Hindlimb muscle (tissue), 1 donor: Measurements from ENCODE around the gene KIF4A. TPM values are rescaled to one million over a fixed set of nuclear protein-coding genes. Genes with fewer than 3 reads are reported as not detected.
"Not testable (repeated sequence)": the region's sequence is repeated elsewhere in the genome, so short reads cannot be mapped to it uniquely, and the experiment has no call there.

ENCODE experiments used
- DNase-seq: peaks from one replicate; pipeline ENCODE4 v3.0.0-alpha.2; 2013
- polyA plus RNA-seq: library from polyadenylated mRNA; unstranded; fragments of 120-200 nt; gene quantifications from one replicate; pipeline ENCODE4 v1.2.1, GENCODE V29; 2013; ENCODE audit not compliant: insufficient read length

The KIF4A gene
- polyA plus RNA-seq, 1 donor = 5.2 TPM

DNA sequence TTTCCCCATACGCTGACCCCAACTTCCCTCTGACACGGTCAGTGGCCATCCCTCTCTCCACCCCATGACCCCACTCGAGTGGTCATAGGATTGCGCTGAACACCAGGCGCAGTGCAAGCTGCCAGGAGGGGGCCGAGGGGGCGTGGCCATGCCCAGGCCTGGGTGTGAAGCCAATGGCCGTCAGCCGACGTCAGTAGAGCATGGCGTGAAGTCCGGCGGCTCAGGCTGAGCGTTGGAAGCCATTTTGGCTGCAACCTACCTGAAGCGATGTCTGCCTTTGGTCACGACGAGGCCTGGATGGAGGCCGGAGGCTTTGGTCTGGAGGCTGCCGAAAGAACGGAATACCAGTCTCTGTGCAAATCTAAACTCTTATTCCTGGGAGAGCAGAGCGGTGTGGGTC lies 8.0 kb upstream of the KIF4A start, which contains the start of gene RAB41:
Gene RAB41, plus strand, starts transcription at position 222 of the 400 bp plus-strand sequence. Its CDS starts 46 bp downstream, at position 268.
- no peak for DNase-seq

DNA sequence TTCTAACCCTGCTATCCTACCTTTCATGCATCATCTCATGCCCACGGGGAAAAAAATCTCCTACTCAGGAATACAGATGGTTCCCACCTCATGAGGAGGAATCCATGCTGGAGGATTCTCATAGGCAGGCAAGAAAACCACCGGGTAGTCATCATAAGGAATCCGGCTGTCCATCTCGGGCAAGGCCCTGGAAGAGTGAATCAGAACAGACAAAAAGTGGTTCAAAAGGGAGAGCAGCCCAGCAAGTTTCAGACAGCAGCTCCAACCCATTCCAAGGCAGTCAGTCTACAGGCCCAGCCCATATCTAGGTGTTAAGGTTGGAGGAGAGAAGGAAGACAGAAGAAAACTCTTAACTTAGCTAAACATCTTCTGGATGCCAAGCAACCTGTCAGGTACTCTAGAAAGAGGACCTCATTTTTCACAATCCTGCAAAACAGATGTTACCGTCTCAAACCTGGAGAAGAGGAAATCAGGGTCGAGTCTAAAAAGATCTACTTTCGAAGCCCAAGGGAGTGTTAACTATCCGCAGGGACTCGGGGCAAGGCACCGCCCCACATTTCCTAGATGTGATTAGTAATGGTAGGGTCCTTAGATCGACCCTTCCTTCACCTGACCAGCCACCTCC lies 624 bp upstream of the KIF4A start:
- DNase-seq = no peak

GRCh38 chrX:70292788-70293187 lies 2.9 kb downstream of the KIF4A start:
- DNase-seq = no peak

GRCh38 chrX:70293621-70294020 lies 3.7 kb downstream of the KIF4A start:
- no peak for DNase-seq

GRCh38 chrX:70301716-70302115 lies 11.8 kb downstream of the KIF4A start:
- DNase-seq = no peak

DNA sequence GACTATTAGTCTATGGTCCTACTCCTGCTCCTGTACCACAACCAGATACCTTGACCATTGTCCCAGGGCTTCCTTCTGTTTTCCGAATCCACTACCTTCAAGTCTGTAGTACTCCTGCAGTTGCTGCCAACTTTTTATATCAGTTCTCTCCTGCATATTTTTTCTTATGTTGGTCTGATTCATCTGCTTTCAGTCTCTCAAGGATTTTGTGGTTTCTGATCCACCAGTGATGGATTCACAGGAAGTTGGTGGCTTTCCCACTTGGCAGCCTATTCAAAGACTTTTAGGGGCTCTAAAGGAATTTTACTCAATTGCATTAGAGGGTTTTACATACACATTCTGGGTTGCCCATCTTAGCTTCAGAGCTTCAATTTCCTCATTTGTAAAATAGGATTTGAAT lies 23.6 kb downstream of the KIF4A start:
- no peak for DNase-seq

DNA sequence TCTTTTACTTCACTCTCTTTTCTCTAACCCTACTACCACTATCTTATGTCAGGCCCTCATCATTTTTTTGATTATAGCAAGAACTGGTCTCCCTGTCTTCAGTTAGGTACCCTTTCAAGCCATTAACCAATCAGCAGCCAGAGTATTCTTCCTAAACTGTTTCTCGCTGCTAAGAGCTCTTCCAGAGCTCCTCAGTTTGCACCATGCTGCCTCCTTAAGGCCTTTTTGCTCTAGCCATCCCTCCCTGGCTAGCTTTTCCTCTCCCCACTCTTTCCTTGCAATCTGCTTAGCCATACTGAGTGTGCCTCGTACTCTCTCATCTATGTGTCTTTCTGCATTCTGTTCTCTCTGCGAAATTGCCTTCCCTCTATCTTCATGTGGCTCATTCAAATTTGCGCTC lies 32.9 kb downstream of the KIF4A start:
- no peak for DNase-seq

- DNase-seq = not testable (repeated sequence)
Measured at GRCh38 chrX:70323628-70324027, 33.7 kb downstream of the KIF4A start.

- DNase-seq = no peak
Measured at GRCh38 chrX:70324326-70324725, 34.4 kb downstream of the KIF4A start.

DNA sequence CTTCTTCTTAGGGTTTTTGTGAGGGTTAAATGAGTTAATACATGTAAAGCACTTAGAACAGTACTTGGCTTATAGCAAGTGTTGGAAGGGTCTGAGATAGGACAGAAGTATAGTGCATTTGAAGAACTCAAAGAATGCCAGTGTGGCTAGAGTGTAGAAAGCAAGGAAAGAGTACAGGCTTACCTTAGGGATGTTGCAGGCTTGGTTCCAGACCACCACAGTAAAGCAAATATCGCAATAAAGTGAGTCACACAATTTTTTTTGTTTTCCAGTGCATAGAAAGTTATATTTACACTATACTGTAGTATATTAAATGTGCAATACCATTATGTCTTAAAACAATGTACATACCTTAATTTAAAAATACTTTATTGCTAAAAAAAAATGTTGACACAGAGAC lies 41.3 kb downstream of the KIF4A start:
- no peak for DNase-seq

GRCh38 chrX:70332600-70332999 lies 42.7 kb downstream of the KIF4A start:
- DNase-seq = no peak

DNA sequence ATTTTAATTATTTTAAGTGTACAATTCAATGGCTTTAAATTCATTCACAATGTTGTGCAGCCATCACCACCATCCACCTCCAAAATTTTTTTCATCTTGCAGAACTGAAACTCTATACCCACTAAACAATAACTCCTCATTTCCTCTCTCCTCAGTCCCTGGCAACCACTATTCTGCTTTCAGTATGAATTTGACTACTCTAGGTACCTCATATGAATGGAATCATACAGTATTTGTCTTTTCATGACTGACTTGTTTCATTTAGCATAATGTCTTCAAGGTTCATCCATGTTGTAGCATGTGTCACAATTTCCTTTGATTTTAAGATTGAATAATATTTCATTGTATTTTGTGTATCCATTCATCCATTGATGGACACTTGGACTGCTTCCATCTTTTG lies 46.9 kb downstream of the KIF4A start:
- no peak for DNase-seq

DNA sequence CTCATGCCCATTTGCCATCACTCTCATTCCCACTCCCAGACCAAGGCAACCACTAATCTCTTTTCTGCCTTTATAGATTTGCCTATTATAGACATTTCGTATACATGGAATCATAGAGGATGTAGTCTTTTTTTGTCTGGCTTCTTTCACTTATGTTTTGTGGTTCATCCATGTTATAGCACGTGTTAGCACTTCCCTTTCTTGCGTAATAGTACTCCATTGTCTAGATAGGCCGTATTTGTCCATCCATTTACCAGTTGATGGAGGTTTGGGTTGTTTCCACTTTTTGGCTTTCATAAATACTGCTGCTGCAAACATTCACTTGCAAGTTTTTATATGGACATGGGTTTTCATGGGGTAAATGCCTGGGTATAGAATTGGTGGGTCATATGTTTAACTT lies 48.4 kb downstream of the KIF4A start:
- no peak for DNase-seq

- no peak for DNase-seq
Measured at GRCh38 chrX:70343435-70343834, 53.5 kb downstream of the KIF4A start.

GRCh38 chrX:70346418-70347070 lies 56.6 kb downstream of the KIF4A start:
- no peak for DNase-seq

DNA sequence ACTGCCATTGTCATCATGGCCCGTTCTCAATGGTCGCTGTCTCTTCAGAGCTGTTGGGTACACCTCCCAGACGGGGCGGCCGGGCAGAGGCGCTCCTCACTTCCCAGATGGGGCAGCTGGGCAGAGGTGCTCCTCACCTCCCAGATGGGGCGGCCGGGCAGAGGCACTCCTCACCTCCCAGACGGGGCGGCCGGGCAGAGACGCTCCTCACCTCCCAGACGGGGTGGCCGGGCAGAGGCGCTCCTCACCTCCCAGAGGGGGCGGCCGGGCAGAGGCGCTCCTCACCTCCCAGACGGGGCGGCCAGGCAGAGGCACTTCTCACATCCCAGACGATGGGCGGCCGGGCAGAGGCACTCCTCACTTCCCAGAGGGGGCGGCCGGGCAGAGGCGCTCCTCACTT lies 58.9 kb downstream of the KIF4A start:
- DNase-seq = not testable (repeated sequence)

DNA sequence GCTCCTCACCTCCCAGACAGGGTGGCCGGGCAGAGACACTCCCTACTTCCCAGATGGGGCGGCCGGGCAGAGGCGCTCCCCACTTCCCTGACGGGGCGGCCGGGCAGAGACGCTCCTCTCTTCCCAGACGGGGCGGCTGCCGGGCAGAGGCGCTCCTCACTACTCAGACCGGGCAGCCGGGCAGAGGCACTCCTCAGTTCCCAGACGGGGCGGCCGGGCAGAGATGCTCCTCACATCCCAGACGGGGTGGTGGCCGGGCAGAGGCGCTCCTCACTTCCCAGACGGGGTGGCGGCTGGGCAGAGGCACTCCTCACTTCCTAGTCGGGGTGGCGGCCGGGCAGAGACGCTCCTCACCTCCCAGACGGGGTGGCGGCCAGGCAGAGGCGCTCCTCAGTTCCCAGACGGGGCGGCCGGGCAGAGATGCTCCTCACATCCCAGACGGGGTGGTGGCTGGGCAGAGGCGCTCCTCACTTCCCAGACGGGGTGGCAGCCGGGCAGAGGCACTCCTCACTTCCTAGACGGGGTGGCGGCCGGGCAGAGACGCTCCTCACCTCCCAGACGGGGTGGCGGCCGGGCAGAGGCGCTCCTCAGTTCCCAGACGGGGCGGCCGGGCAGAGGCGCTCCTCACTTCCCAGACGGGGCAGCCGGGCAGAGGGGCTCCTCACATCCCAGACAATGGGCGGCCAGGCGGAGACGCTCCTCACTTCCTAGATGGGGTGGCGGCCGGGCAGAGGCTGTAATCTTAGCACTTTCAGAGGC lies 59.6 kb downstream of the KIF4A start:
- DNase-seq = not testable (repeated sequence)

DNA sequence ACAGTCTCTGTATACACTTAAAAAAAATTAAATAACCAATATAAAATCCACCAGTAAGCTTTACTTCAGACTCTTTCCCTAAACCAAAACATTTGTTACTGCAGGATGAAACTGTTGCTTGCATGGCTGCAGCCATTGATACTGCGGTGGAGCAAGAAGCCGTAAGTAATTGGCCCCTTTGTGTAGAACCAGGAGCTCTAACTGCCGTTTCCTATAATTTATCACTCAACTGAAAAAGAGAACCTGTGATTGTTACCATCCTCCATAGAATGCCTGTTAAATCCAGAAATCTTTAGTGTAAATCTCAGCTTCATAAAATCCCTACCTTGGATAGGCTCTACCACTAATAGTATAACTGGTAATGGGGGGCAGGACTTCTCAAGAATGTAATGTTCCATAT lies 62.6 kb downstream of the KIF4A start:
- DNase-seq = no peak

GRCh38 chrX:70353514-70353913 lies 63.6 kb downstream of the KIF4A start:
- DNase-seq = no peak

DNA sequence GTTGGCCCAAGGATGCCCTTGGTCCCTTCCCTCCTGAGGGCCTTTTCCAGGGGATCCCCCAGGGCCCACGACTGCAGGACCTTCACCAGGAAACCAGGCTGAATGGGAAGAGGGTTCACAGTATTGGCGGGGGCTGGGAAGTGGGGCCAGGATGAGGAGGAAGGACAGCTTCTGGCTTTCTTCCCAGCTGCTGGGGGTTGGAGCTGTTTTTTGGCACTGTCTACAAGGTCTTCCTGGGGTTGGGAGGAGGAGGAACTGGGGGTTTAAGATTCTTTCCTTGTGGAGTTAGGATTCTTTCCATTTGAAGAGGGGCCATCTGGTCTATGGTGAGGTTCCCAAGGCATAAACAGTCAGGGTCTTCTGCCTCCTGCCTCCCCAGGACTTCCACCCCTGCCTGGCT lies 64.8 kb downstream of the KIF4A start:
- DNase-seq = no peak

DNA sequence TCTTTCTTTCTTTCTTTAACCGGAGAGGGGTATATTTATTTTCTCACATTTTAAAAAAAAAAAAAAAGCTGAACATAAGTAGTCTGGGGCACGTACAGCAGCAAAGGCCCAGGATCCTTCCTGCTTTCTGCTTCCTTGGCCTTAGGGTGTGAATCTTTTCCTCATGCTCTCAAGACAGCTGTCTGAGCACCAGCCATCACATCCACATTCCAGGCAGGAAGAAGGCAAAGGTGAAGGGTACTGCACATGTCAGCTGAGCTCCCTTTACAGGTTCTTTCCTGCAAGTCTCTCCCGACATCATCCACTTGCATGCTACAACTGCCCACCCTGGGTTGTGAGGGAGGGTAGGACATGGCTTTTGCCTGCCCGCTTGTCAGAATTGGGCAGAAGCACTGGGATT lies 69.6 kb downstream of the KIF4A start:
- no peak for DNase-seq

- DNase-seq = no peak
Measured at GRCh38 chrX:70360366-70360765, 70.5 kb downstream of the KIF4A start.

- DNase-seq = not testable (repeated sequence)
Measured at GRCh38 chrX:70368731-70369130, 78.8 kb downstream of the KIF4A start.

- DNase-seq = no peak
Measured at GRCh38 chrX:70386235-70386634, 96.3 kb downstream of the KIF4A start.
